NCI-H2171 (cell line): Measurements from ENCODE around the gene CIDEA.
A peak's percentile ranks its signal among the peaks of the same experiment; 100 is the strongest.
"Not testable (repeated sequence)": the region's sequence is repeated elsewhere in the genome, so short reads cannot be mapped to it uniquely, and the experiment has no call there.

ENCODE experiments used
- DNase-seq: peaks from one replicate; lab custom pipeline; 2025; lab: John Stamatoyannopoulos, UW

The CIDEA gene

DNA sequence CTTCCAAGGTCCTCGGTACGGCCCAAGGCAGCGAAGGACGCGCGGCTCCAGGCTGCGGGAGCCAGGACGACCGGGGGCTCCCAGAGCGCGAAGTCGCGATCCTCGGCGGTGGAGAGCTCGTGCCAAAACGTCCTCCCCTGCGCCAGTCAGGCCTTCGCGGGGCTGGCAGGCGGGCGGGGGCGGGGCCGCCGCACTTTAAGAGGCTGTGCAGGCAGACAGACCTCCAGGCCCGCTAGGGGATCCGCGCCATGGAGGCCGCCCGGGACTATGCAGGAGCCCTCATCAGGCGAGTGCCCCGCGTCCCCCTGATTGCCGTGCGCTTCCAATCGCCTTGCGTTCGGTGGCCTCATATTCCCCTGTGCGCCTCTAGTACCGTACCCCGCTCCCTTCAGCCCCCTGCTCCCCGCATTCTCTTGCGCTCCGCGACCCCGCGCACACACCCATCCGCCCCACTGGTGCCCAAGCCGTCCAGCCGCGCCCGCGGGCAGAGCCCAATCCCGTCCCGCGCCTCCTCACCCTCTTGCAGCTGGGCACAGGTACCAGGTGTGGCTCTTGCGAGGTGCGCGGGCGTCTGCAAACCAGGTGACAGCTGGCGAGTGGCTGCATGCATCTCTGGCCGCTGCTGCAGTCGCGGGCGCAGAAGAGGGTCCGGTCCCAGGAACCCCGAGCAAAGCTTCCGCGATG is at the start of gene CIDEA:
Gene CIDEA, plus strand, starts transcription at position 226 of the 684 bp plus-strand sequence. Its CDS starts 23 bp downstream, at position 249.
- DNase-seq = peak; percentile 33

DNA sequence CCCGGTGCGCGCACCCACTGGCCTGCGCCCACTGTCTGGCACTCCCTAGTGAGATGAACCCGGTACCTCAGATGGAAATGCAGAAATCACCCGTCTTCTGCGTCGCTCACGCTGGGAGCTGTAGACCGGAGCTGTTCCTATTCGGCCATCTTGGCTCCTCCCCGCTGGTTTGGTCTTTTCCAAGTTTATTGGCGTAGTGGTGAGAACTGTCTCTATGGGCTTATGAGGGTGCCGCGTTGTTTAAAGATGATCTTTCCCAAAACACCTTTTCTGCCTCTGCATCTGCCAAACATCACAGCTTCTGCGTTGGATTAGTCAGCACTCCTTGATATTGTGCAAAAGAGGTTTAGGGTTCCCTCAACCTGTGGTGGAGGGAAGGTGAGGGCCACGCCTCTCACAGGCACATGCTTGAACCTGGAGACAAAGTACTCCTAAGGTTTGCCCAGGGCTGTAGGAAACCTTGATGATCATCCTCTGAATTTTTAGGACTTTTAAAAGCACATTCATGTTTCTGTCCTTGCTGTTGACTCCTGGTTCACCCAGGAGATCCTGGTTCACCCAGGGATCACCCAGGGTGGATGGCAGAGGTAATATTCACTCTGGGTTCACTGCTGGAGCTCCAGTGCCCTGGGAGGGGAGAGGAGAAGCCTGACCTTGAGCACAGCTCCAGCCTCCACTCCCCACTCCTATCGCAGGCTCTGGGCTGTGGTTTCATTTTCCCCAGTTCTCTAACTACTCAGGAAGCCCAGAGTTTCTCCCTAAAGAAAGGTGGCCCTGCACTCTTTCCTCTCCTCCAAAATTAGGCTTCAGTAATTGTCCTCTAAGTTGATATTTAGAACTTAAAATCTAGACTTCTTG is 45.6 kb upstream of the CIDEA start:
- not testable (repeated sequence) for DNase-seq

DNA sequence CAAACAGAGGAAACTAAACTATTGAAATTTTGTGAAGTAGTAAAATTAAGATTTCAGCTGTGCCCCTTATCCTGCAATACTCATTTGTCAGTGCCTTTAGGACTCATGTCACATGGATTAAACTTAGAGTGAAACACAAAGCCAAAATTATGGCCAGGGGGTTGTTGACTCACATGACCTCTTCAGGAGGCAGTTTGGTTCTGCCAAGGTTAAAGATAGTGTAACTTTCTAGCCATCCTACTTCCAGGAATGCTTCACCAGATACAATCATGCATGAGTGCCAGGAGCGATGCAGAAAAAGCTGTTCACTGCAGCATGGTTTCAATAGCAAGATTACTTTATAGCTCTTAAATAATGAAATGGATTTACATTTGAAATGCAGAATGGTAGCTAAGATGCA is 41.9 kb upstream of the CIDEA start:
- not testable (repeated sequence) for DNase-seq

DNA sequence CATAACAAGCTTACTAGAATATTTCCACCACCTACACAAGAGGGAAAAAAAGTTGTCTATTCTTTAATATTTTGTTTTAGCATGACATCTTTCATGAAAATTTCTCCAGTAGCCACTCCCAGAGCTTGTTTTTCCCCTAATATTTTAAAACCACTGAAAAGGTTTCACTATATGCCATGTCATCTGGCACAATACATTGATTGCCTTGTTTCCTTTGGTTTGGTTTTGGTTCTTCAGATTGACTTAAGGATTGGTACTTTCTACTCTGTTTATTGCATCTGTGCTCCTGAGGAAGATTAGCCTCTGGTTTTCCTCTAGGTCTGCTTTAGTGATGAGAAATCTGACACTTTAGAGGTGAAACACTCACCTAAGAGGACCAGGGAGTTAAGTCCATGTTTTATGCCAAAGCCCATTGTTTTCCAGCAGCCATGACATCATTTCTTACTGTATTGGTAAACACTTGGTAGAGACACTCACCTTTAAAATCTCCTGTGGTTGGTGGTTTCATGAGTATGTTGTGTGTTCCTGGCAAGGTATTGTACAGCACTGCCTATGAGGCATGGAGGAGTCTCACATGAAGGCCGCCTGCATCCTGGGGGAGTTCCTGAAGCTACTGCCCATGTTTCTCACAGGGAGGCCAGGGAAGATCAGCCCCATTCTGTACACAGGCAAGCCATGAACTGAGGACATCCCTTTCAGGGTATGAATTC is 39.7 kb upstream of the CIDEA start:
- not testable (repeated sequence) for DNase-seq

GRCh38 chr18:12216471-12216870 is 37.7 kb upstream of the CIDEA start:
- DNase-seq = not testable (repeated sequence)

- DNase-seq = not testable (repeated sequence)
Observed at GRCh38 chr18:12218603-12219002, 35.6 kb upstream of the CIDEA start.

DNA sequence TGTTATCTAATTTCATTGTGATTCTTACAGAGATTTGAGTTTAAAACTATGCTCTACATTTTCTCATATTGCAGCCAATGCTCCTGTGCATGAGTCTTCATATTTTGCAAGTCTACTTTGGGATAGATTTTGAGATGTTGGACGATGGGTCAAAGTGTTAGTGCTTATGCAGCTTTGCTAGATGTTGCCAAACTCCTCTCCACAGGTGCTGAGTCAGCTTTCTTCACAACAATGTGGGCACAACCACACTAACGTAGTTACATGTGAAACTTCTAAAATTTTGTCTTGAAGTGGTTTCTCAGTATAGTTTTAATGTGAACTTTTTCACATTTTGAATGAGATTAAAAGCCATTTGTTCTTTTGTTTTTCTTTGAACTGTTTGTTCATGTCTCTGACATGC is 32.1 kb upstream of the CIDEA start:
- not testable (repeated sequence) for DNase-seq

DNA sequence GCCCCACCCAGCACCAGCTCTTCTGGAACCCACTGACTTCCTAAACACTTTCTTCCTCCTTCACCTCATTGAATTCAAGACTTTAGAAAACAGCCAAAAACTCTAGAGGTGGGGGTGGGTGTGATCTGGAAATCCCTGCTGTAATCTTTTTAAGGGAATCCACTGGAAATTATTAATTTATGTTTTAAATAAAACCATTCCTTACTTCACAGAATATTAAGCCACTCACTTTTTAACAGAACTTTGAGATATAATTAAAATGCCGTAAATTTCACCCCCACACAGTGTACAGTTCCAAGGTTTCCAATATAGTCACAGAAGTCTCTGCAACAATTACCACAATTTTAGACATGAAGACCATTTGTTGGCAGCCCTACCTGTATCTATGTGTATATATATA is 30.8 kb upstream of the CIDEA start:
- not testable (repeated sequence) for DNase-seq

DNA sequence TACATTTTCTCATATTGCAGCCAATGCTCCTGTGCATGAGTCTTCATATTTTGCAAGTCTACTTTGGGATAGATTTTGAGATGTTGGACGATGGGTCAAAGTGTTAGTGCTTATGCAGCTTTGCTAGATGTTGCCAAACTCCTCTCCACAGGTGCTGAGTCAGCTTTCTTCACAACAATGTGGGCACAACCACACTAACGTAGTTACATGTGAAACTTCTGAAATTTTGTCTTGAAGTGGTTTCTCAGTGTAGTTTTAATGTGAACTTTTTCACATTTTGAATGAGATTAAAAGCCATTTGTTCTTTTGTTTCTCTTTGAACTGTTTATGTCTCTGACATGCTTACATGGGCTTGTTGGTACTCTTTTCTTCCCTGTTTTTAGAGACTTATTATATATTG is 27.4 kb upstream of the CIDEA start:
- not testable (repeated sequence) for DNase-seq

GRCh38 chr18:12227399-12228186 is 26.6 kb upstream of the CIDEA start:
- not testable (repeated sequence) for DNase-seq

DNA sequence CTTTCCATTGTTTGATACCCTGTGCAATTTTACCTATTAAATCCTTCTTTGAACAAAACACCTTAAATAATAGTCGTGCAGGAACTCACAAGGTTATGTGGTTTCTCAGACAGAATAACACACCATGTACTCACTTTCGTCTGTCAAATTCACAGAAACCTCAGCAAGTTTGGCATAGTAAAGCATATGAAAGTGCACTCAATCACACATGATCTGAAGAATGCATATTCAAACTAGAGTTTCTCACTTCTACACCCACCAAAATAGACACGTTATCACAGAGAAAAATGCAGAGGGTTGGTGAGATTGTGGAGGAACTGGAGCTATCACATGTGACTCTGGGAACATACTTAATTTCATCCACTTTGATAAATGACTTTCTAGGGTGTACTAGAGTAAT is 25.9 kb upstream of the CIDEA start:
- not testable (repeated sequence) for DNase-seq

DNA sequence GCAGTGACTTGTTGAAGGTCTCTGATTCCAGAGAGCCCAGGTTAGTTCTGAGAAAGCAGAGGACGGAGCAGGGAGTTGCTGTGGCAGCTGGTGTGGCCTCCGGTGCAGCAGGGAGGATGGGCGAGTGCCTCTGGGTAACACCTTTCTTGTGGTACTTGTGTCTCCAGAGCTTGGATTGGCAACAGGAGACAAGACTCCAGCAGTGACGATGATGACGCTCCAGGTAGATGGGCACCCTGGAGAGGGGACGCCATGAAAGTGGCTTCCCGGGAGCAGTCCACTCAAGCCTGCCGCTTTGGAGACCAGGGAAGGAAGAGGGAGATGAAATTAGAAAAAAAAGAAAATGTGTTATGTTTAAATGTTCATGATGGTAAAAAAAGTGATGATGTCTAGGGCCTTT is 23.6 kb upstream of the CIDEA start:
- DNase-seq = not testable (repeated sequence)

DNA sequence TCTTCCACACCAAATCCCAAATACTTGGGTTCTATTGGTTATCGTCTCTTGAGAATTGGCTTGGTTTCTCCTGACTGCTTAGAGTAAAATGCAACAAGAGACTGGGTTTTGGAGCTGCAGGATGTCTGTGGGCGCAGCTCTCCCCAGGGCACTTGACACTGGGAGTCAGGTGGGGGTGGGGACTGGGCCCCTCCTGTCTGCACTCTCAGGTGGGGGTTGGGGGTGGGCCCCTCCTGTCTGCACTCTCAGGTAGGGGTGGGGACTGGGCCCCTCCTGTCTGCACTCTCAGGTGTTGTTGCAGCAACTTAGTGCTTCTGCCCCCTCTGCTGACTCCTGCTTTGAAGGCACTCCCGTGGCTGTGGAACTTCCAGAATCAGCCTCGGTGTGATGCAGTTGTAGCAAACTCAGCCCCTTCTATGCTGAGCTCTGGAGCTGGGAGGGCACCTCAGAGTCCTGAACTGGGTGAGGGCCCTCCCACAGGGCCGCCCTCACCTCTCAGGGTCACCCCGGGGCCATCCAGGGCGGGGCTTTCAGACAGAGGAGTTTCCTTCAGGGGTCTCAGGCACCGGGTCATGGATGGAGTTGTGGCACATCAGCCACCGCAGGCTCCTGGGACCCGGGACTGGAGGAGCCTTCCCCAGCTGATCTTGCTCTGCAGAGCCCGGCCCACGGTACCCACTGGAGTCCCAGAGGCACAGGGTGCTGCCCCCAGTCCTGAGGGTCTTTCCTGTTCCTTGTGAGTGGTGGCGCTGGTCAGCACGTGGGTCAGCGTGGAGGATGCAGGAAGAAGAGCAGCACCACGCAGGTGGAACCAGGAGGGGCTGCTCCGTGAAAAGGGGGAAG is 22.9 kb upstream of the CIDEA start:
- DNase-seq = no peak

GRCh38 chr18:12231986-12232385 is 22.2 kb upstream of the CIDEA start:
- DNase-seq = no peak

DNA sequence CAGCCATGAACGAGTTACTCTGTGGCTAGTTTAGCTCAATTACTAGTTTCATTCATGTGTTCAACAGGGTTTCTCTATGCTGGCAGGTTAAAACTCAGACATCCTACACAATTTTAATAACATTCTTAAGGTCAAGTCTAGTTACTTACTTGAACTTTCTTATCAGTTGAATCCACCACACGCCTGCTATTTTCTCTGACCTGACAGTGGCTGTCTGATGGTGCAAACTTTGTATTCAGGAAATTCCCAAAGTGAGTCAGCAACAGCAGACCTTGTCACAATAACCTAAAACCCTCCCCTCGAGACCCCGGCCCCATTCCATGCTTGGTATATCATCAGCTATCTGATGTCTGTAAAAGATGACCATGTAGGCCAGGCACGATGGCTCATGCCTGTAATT is 20.8 kb upstream of the CIDEA start:
- no peak for DNase-seq

DNA sequence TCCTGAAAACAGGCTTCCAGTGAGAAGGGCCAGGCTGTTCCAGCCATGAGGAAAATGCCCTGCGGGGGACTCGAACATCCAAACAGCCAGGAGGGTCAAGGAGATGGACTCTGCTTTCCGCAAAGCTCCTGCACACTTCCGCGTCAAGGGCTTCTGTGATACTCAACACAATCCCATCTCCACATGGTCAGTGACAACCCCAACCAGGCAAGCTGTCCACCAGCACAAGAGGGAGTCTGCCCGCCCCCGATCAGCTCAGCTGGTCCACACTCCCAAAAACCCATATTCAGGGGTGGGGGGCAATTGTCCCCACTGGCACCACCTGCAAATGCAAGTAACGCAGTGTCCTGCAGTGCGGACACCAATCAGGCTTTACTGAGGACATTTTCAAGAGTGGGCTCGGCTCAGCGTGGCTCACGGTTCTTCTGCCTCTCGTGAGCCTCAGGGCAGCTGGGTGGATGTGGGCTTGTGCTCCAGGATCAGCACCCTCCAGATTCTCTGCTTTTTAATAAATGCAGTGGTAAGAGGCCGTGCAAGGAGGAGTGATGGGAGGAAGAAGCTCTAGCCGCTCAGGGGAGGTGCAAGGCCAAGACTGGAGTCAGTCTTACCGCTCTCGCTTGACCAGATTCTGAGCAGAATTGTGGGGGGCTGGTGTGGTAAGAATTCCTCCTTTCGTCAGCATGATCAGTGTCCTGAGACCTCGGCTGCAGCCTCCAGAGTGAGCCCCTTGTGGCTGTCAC is 19.5 kb upstream of the CIDEA start:
- no peak for DNase-seq

DNA sequence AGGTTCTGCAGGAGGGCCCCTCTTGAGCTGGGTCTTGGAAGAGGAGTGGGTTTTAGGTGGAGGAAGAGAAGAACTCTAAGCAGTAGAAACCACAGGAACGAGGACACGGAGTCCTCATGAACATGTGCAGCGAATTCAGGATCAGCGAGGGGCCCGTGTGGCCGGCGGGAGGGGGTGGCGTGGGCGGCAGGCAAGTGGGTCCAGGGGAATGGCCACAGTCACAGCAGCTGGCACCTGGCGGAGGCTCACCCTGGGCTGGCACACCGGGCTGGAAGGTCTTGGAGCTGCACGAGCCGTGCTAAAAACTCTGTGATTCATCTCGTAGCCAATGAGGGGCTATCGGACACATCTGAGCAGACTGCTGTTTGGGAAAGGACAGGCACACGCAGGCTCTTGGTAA is 18.0 kb upstream of the CIDEA start:
- no peak for DNase-seq

DNA sequence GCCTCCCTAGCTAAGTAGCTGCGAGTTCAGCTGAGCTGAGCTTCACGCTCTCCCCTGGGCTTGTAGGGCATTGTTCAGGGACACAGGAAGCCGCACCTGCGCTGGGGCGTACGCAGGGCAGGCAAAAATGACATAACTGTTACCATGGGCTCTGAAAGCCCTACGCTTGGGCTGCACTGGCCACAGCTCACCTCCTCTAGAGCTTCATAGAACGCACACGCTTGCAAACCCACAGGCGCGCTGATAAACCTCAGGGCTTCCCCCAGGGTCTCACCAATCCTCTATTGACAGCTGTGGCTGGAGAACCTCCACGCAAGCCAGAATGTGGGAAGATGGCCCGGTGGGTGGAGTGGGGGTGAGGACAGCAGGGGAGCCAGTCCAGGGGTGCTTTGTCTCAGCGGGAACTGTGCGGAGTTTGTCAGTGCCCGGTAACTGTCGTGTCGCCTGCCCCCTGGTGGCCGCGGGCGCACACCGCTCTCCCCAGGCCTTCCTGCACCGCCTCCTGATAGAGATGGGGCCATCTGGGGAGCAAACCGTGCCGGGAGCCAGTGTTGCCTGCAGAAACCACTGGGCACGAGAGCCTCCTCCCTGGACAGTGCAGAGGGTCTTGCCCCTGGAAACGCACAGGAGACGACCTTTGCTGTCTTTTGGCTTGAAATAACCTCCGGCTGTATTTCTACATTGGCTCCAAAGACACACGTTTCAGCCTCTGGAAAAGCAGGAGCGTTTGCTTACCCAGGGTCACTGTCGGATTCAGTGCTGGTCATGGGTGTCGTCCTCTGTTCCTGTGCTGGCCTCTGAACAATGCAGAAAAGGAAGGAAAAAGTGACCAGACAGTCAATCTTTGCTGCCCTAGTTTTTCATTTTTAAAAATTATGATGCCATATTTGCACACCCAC is 17.0 kb upstream of the CIDEA start:
- peak; percentile 26 for DNase-seq

- DNase-seq = no peak
Observed at GRCh38 chr18:12238826-12239225, 15.3 kb upstream of the CIDEA start.
